Measurements from ENCODE around the gene UNC119.
A peak's percentile ranks its signal among the peaks of the same experiment; 100 is the strongest.

Gene UNC119

GRCh38 chr17:28552176-28552999 is at the start of gene UNC119:
Gene UNC119 (minus strand): TSS chr17:28552624. CDS start chr17:28552557, 67 bp downstream.
- peak within 1 kb of the TSS; percentile 87 for H3K4me2 ChIP-seq (ENCODE audit: low read length)
- no peak for TF ChIP-seq EZH2phosphoT487 (IDR thresholded peaks at IDR 0.05; ENCODE audit: low read depth)
- TF ChIP-seq, protein P1, sequence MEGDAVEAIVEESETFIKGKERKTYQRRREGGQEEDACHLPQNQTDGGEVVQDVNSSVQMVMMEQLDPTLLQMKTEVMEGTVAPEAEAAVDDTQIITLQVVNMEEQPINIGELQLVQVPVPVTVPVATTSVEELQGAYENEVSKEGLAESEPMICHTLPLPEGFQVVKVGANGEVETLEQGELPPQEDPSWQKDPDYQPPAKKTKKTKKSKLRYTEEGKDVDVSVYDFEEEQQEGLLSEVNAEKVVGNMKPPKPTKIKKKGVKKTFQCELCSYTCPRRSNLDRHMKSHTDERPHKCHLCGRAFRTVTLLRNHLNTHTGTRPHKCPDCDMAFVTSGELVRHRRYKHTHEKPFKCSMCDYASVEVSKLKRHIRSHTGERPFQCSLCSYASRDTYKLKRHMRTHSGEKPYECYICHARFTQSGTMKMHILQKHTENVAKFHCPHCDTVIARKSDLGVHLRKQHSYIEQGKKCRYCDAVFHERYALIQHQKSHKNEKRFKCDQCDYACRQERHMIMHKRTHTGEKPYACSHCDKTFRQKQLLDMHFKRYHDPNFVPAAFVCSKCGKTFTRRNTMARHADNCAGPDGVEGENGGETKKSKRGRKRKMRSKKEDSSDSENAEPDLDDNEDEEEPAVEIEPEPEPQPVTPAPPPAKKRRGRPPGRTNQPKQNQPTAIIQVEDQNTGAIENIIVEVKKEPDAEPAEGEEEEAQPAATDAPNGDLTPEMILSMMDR (IDR thresholded peaks at IDR 0.05; ENCODE audit: low read depth, low read length), result no peak
- no peaks in the 10 kb centered on the region for H4K20me1 ChIP-seq (ENCODE audit: insufficient read depth, low read length)
- H3K9ac ChIP-seq (ENCODE audit: low read length), result peak within 1 kb of the TSS; percentile 91
- H3K9me3 ChIP-seq (ENCODE audit: insufficient read depth, low read length), result no peaks in the 10 kb centered on the region
- H3K36me3 ChIP-seq (replicated peaks; ENCODE audit: low read depth, low read length), result peaks cover 60% of the 10 kb centered on the region
- H3K4me1 ChIP-seq (ENCODE audit: low read length), result peaks cover 54% of the 10 kb centered on the region
- peaks cover 50% of the 10 kb centered on the region for H3K79me2 ChIP-seq (ENCODE audit: low read length)
- H2AFZ ChIP-seq (ENCODE audit: low read depth, low read length), result no peak within 1 kb of the TSS
- H3K27me3 ChIP-seq (ENCODE audit: low read depth, low read length), result no peaks in the 10 kb centered on the region
- H3K27ac ChIP-seq (ENCODE audit: low read length), result peak within 1 kb of the TSS; percentile 98
- peak within 1 kb of the TSS; percentile 96 for H3K4me3 ChIP-seq (ENCODE audit: low read length)

DNA sequence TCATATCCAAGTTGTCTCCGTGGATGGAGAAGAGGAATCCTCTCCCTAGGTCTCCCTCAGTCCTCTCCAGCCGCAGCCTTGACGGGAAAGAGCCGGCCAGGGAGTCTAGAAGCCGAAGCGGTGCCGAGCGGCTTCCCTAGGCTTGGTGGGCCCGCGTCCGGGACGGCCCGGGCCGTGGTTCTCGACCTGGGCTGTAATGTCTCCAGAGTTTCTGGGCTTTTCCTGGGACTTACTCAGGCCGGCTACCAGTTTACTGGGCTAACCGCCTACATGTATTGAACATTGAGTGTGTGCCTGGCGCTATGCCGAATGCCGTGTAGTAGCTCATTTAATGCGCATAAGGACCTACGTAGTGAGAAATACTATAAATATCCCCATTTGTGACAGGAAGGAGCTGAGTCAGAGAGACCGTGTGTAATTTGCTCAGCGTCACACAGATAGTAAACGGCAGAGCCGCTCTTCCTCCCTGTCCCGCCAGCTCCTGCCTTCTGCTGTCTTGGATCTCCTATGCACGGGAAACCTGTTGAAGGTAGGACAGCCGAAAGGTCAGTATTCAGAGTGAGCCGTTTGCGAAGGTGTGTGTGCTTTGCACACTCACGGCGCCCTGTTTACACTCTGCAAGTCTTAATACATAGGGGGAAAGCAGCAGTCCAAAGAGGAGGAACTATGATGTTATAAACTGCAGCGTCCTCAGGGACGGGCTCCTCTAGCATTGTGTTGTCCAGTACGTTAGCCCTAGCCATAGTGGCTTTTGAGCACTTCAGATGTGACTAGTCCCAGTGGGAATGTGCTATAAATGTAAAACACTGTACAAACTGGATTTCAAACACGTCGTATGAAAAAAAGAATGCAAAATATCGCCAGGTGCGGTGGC is 47.1 kb upstream of the UNC119 start:
- Histone ChIP-seq H3K4me3 (ENCODE audit: low read length) (peak overlapping the region; percentile 95), H3K9me3 (ENCODE audit: insufficient read depth, low read length) (no peaks in the 10 kb centered on the region), H3K79me2 (ENCODE audit: low read length) (peaks cover 17% of the 10 kb centered on the region), H3K4me2 (ENCODE audit: low read length) (peak overlapping the region; percentile 82), H3K36me3 (replicated peaks; ENCODE audit: low read depth, low read length) (peaks cover 2% of the 10 kb centered on the region), H3K27ac (ENCODE audit: low read length) (peak overlapping the region; percentile 78), H3K27me3 (ENCODE audit: low read depth, low read length) (no peaks in the 10 kb centered on the region), H3K9ac (ENCODE audit: low read length) (peak overlapping the region; percentile 79), H3K4me1 (ENCODE audit: low read length) (peaks cover 14% of the 10 kb centered on the region), H4K20me1 (ENCODE audit: insufficient read depth, low read length) (no peaks in the 10 kb centered on the region), H2AFZ (ENCODE audit: low read depth, low read length) (peak overlapping the region; percentile 49; the same call in 1 of the 2 replicates)
- TF ChIP-seq, protein P1 (IDR thresholded peaks at IDR 0.05; ENCODE audit: low read depth, low read length), result no peak
- no peak for TF ChIP-seq EZH2phosphoT487 (IDR thresholded peaks at IDR 0.05; ENCODE audit: low read depth)

DNA sequence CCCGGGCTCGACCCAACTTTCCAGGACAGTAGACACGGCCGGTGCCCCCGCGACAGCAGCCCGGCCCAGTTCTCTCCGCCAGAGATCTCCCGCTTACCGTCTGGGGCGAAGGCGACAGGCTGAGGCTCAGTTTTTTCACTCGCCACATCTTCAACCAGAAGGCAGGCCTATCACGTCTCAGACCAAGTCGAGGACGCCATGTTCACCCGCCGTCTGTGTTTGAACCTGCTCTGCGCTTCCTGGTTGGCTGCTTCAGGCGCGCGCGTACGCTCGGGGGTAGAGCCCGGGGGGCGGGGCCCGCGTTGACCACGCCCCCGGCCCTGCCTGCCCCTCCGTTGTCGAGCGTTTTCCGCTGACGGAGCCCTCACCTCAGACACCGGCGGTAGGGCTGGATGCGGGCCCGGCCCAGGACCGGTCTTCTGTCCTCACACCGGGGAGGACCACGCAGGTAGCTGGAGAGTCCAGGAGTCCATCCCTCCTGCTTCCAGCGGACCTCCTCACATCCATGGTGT is 46.4 kb upstream of the UNC119 start, which contains the start of gene SPAG5:
TSS of gene SPAG5 (minus strand) at position 227 of the 512 bp plus-strand sequence. CDS start at position 148, 79 bp downstream.
- H3K79me2 ChIP-seq (ENCODE audit: low read length), result peaks cover 17% of the 10 kb centered on the region
- H3K4me2 ChIP-seq (ENCODE audit: low read length), result peak within 1 kb of the TSS; percentile 87
- peak within 1 kb of the TSS; percentile 95 for H3K4me3 ChIP-seq (ENCODE audit: low read length)
- H4K20me1 ChIP-seq (ENCODE audit: insufficient read depth, low read length), result no peaks in the 10 kb centered on the region
- TF ChIP-seq, protein P1 (IDR thresholded peaks at IDR 0.05; ENCODE audit: low read depth, low read length), result no peak
- no peak for TF ChIP-seq EZH2phosphoT487 (IDR thresholded peaks at IDR 0.05; ENCODE audit: low read depth)
- peak within 1 kb of the TSS; percentile 59 for H2AFZ ChIP-seq (ENCODE audit: low read depth, low read length)
- H3K9me3 ChIP-seq (ENCODE audit: insufficient read depth, low read length), result no peaks in the 10 kb centered on the region
- H3K4me1 ChIP-seq (ENCODE audit: low read length), result peaks cover 14% of the 10 kb centered on the region
- no peaks in the 10 kb centered on the region for H3K27me3 ChIP-seq (ENCODE audit: low read depth, low read length)
- peaks cover 4% of the 10 kb centered on the region for H3K36me3 ChIP-seq (replicated peaks; ENCODE audit: low read depth, low read length)
- peak within 1 kb of the TSS; percentile 78 for H3K27ac ChIP-seq (ENCODE audit: low read length)
- H3K9ac ChIP-seq (ENCODE audit: low read length), result peak within 1 kb of the TSS; percentile 87

Data from OCI-LY3 (cell line).